Loucy (cell line): ENCODE results near the gene ZNF536.

Experiments used
- H2AFZ ChIP-seq: fragments of 200-600 bp; sonication (generic); 2 replicates; pipeline ENCODE4 v1.6.0; 2016; ENCODE audit warnings: antibody characterized with exemption, mild to moderate bottlenecking, low read length, moderate library complexity
- H3F3A ChIP-seq: fragments of 200-600 bp; 2 replicates; pipeline ENCODE4 v1.6.0; 2016; ENCODE audit warnings: antibody characterized with exemption, low read depth, mild to moderate bottlenecking
- H3K27me3 ChIP-seq: fragments of 200-600 bp; sonication (generic); 2 replicates; pipeline ENCODE4 v1.6.1; 2014; ENCODE audit warnings: low read length, mild to moderate bottlenecking; ENCODE audit not compliant: insufficient read depth, poor library complexity, severe bottlenecking
- H3K36me3 ChIP-seq: fragments of 200-600 bp; sonication (generic); 2 replicates; pipeline ENCODE4 v1.6.1; 2016; ENCODE audit warnings: low read length; ENCODE audit not compliant: insufficient read depth
- H3K4me1 ChIP-seq: fragments of 200-600 bp; sonication (generic); 2 replicates; pipeline ENCODE4 v1.5.1; 2014; ENCODE audit warnings: low read length, mild to moderate bottlenecking; ENCODE audit not compliant: insufficient read depth, poor library complexity, severe bottlenecking
- H3K4me2 ChIP-seq: fragments of 200-600 bp; sonication (generic); 2 replicates; pipeline ENCODE4 v1.6.0; 2014; ENCODE audit warnings: antibody characterized with exemption, low read length, low read depth, mild to moderate bottlenecking; ENCODE audit not compliant: poor library complexity, severe bottlenecking
- H3K4me3 ChIP-seq: fragments of 200-600 bp; sonication (generic); 2 replicates; pipeline ENCODE4 v1.5.1; 2014; ENCODE audit warnings: low read length, mild to moderate bottlenecking, mixed read lengths; ENCODE audit not compliant: poor library complexity, severe bottlenecking
- H3K79me2 ChIP-seq: fragments of 200-600 bp; sonication (generic); 2 replicates; pipeline ENCODE4 v1.6.1; 2014; ENCODE audit warnings: low read length; ENCODE audit not compliant: insufficient read depth
- H3K9ac ChIP-seq: fragments of 200-600 bp; sonication (generic); 2 replicates; pipeline ENCODE4 v1.6.0; 2014; ENCODE audit warnings: mild to moderate bottlenecking, low read depth, low read length, moderate library complexity; ENCODE audit not compliant: poor library complexity, severe bottlenecking
- H3K9me2 ChIP-seq: fragments of 200-600 bp; sonication (generic); replicated peaks from 2 replicates; pipeline ENCODE4 v1.6.1; 2016; ENCODE audit warnings: low read depth, low read length, mixed read lengths
- H3K9me3 ChIP-seq: fragments of 200-600 bp; sonication (generic); 2 replicates; pipeline ENCODE4 v1.6.1; 2014; ENCODE audit warnings: mild to moderate bottlenecking, antibody characterized with exemption, low read length, low read depth; ENCODE audit not compliant: insufficient read depth
- H4K20me1 ChIP-seq: fragments of 200-600 bp; sonication (generic); 2 replicates; pipeline ENCODE4 v1.6.0; 2014; ENCODE audit warnings: antibody characterized with exemption, low read length, mild to moderate bottlenecking; ENCODE audit not compliant: insufficient read depth, poor library complexity, severe bottlenecking
- EZH2phosphoT487 ChIP-seq: fragments of 200-600 bp; IDR thresholded peaks from 2 replicates; pipeline ENCODE4 v1.6.1; 2018; ENCODE audit warnings: antibody characterized with exemption, mild to moderate bottlenecking, moderate library complexity, borderline replicate concordance
- TF ChIP-seq, protein P1 (sequence below): fragments of 200-600 bp; sonication (generic); conservative IDR thresholded peaks from 2 replicates; pipeline ENCODE4 v1.5.1; 2014; ENCODE audit warnings: mild to moderate bottlenecking, antibody characterized with exemption, low read length

Gene ZNF536

DNA sequence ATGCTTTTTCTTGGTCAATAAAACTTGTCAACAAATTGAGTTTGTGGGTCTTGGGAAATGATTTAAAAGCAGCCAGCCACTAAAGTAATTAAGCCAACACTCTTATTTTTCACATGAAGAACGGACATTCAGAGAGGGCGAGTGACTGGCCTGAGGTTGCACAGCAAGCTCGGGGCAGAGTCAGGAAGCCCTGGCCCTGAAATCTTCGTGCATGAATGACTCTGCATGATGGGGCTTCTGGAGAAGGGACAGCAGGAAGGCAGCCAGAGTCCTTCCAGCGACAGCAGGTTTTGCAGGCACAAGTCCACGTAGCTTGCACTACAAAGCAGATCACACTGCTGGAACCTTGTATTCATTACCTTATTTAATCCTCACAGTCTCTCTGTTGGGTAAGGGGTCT, 232.5 kb downstream of the ZNF536 start:
- Histone ChIP-seq H3K4me3 (no peak overlapping the region), H4K20me1 (no peaks in the 10 kb centered on the region), H3K4me1 (no peaks in the 10 kb centered on the region), H3F3A (no peaks in the 10 kb centered on the region), H3K36me3 (no peaks in the 10 kb centered on the region), H3K27me3 (no peaks in the 10 kb centered on the region), H3K79me2 (no peaks in the 10 kb centered on the region), H3K9me2 (no peaks in the 10 kb centered on the region), H3K9ac (no peak overlapping the region), H3K4me2 (no peak overlapping the region), H3K9me3 (no peaks in the 10 kb centered on the region; the same call in 1 of the 2 replicates), H2AFZ (no peak overlapping the region)
- TF ChIP-seq EZH2phosphoT487, result no peak
- TF ChIP-seq, protein P1, sequence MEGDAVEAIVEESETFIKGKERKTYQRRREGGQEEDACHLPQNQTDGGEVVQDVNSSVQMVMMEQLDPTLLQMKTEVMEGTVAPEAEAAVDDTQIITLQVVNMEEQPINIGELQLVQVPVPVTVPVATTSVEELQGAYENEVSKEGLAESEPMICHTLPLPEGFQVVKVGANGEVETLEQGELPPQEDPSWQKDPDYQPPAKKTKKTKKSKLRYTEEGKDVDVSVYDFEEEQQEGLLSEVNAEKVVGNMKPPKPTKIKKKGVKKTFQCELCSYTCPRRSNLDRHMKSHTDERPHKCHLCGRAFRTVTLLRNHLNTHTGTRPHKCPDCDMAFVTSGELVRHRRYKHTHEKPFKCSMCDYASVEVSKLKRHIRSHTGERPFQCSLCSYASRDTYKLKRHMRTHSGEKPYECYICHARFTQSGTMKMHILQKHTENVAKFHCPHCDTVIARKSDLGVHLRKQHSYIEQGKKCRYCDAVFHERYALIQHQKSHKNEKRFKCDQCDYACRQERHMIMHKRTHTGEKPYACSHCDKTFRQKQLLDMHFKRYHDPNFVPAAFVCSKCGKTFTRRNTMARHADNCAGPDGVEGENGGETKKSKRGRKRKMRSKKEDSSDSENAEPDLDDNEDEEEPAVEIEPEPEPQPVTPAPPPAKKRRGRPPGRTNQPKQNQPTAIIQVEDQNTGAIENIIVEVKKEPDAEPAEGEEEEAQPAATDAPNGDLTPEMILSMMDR, result no peak

DNA sequence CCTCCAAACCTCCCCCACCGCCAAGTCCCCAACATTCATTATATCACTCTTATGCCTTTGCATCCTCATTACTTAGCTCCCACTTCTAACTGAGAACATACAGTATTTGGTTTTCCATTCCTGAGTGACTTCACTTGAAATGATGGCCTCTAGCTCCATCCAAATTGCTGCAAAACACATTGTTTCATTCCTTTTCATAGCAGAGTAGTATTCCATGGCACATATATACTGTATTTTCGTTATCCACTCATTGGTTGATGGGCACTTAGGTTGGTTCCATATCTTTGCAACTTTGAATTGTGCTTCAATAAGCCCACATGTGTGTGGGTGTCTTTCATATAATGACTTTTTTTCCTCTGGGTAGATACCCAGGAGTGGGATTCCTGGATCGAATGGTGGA, 233.1 kb downstream of the ZNF536 start:
- Histone ChIP-seq H4K20me1 (no peaks in the 10 kb centered on the region), H3K36me3 (no peaks in the 10 kb centered on the region), H3K4me2 (no peak overlapping the region), H3F3A (no peaks in the 10 kb centered on the region), H3K9ac (no peak overlapping the region), H2AFZ (no peak overlapping the region), H3K4me3 (no peak overlapping the region), H3K9me2 (no peaks in the 10 kb centered on the region), H3K27me3 (no peaks in the 10 kb centered on the region), H3K4me1 (no peaks in the 10 kb centered on the region), H3K79me2 (no peaks in the 10 kb centered on the region), H3K9me3 (no peaks in the 10 kb centered on the region; the same call in 1 of the 2 replicates)
- TF ChIP-seq, protein P1, result no peak
- no peak for TF ChIP-seq EZH2phosphoT487

DNA sequence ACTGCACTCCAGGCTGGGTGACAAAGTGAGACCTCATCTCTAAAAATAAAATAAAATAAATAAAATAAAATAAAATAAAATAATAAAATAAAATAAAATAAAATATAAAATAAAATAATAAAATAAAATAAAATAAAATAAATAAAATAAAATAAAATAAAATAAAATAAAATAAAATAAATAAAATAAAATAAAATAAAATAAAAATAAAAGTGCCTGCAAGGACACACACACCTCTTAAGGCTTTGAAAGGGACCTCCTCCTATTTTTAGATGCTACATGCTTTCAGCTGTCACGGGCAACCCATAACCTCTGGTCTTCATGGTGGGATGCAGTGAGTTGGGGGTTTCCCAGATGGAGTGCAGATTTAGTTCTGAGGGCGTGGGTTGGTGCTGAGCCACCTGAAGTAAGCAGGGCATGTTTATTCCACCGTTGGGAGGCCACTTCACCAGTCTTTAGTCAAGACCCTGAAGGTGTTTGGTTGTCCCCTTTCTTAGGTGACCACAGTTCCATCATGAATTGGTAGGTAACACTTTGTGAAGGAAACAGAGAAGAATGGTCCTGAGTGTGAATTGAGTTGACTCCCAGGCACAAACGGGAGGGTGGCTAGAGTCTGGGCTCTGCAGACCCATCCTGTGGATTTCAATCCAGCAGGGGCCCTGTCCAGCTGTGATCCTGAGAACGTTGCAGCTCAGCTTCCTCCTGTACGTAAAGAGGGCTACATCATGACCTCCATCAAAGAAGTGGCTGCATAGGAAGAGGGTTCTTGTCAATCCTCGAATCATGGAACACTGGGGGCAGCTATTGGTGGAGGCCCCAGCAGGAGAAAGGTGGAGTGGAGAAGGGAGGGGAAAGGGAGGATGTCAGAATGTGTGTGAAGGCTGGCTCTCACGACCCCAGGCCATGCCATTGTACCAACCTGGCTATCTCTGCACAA, 234.2 kb downstream of the ZNF536 start:
- Histone ChIP-seq H3K9me2 (no peaks in the 10 kb centered on the region), H3K79me2 (no peaks in the 10 kb centered on the region), H3K4me3 (no peak overlapping the region), H3K4me1 (no peaks in the 10 kb centered on the region), H3K9ac (no peak overlapping the region), H3K9me3 (no peaks in the 10 kb centered on the region; the same call in 1 of the 2 replicates), H2AFZ (no peak overlapping the region), H4K20me1 (no peaks in the 10 kb centered on the region), H3F3A (no peaks in the 10 kb centered on the region), H3K36me3 (no peaks in the 10 kb centered on the region), H3K4me2 (no peak overlapping the region), H3K27me3 (no peaks in the 10 kb centered on the region)
- no peak for TF ChIP-seq EZH2phosphoT487
- TF ChIP-seq, protein P1, result no peak
